HL-60 (cell line): ENCODE data around the gene IRS1.

Source experiments
- DNase-seq, 2 experiments: peaks; one replicate each; pipeline ENCODE4 v3.0.0-alpha.2; 2010 to 2020; ENCODE audit warnings: low read depth in 1 of 2, low spot score in 1 of 2
- H3K27ac ChIP-seq: fragments of 250-450 bp; sonication (Bioruptor Pico); replicated peaks from 2 replicates; pipeline ENCODE4 v1.5.1; 2020; ENCODE audit warnings: mild to moderate bottlenecking, moderate library complexity
- H3K27me3 ChIP-seq: fragments of 250-450 bp; sonication (Bioruptor Pico); 2 replicates; pipeline ENCODE4 v1.5.1; 2021; ENCODE audit warnings: mild to moderate bottlenecking, moderate library complexity; ENCODE audit not compliant: insufficient read depth, poor library complexity, severe bottlenecking
- H3K4me3 ChIP-seq: replicated peaks from 2 replicates; pipeline ENCODE4 v1.5.1; 2011; ENCODE audit warnings: mild to moderate bottlenecking, control low read depth, low read length; ENCODE audit not compliant: insufficient read depth
- GABPA ChIP-seq: IDR thresholded peaks from 2 replicates; pipeline ENCODE4 v1.6.1; 2012; ENCODE audit warnings: low read depth
- POLR2AphosphoS5 ChIP-seq: IDR thresholded peaks from 2 replicates; pipeline ENCODE4 v1.6.1; 2012; ENCODE audit warnings: low read depth
- SPI1 ChIP-seq: IDR thresholded peaks from 2 replicates; pipeline ENCODE4 v1.6.1; 2012; ENCODE audit warnings: low read depth, mild to moderate bottlenecking, borderline replicate concordance
- TF ChIP-seq, protein P1 (sequence below): IDR thresholded peaks from one replicate; pipeline ENCODE4 v1.5.1; 2011; ENCODE audit warnings: low read length, control low read depth, inconsistent platforms; ENCODE audit not compliant: insufficient read depth
- TF ChIP-seq, protein P2 (sequence below): IDR thresholded peaks from 2 replicates; pipeline ENCODE4 v1.6.1; 2012; ENCODE audit warnings: low read depth; ENCODE audit not compliant: insufficient replicate concordance

The IRS1 gene

DNA sequence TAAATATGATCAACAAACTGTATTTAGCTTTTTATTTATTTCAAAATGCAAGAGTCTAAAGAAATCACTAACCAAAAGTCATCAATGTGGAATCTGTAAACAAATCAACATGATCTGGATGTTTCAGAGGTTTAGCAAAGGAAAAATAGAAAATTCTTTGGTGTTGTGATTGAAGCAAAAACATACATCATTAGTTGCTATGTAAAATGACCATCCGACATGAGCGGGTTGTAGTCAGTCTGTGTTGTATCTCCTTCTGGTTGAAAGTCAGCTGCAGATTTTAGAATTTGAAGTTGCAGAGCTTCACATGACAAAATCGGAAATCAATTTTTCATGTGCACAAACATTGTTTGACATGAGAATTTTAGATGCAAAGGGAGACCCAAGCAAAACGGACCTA, 63.2 kb downstream of the IRS1 start:
- DNase-seq: no peak

DNA sequence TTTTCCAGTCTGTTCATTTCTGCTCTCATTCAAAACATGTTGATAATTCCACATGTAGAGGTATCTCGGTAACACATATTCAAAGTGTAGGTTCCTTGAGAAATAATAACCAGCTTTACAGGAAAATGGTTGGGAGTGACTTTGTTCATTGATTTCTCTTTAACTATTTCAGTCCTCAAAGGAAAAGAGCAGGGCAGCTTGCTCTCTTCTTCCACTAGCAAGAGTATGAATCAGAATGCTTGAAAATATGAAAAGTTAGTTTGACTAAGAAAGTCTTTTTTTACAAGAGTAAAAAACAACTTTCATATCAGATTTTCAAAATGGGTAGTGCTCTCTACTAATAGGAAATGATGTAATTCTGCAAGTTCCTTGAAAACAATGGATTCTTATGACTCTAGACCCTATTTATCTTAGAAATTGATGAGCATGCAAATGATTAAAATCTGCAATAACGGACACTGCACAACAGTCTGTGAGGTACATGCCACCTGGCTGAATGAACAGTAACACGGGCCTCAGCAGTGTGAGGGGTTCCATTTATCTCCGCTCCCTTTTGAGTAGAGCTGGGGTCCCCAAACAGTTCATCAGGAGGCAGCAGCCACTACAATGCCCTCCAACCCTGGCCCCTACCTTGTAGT, 65.6 kb downstream of the IRS1 start:
- no peak overlapping the region for H3K27ac ChIP-seq
- no peaks in the 10 kb centered on the region for H3K27me3 ChIP-seq
- no peak for DNase-seq
- TF ChIP-seq, protein P1, sequence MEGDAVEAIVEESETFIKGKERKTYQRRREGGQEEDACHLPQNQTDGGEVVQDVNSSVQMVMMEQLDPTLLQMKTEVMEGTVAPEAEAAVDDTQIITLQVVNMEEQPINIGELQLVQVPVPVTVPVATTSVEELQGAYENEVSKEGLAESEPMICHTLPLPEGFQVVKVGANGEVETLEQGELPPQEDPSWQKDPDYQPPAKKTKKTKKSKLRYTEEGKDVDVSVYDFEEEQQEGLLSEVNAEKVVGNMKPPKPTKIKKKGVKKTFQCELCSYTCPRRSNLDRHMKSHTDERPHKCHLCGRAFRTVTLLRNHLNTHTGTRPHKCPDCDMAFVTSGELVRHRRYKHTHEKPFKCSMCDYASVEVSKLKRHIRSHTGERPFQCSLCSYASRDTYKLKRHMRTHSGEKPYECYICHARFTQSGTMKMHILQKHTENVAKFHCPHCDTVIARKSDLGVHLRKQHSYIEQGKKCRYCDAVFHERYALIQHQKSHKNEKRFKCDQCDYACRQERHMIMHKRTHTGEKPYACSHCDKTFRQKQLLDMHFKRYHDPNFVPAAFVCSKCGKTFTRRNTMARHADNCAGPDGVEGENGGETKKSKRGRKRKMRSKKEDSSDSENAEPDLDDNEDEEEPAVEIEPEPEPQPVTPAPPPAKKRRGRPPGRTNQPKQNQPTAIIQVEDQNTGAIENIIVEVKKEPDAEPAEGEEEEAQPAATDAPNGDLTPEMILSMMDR: no peak
- TF ChIP-seq POLR2AphosphoS5 (no peak), GABPA (no peak), SPI1 (no peak)
- TF ChIP-seq, protein P2, sequence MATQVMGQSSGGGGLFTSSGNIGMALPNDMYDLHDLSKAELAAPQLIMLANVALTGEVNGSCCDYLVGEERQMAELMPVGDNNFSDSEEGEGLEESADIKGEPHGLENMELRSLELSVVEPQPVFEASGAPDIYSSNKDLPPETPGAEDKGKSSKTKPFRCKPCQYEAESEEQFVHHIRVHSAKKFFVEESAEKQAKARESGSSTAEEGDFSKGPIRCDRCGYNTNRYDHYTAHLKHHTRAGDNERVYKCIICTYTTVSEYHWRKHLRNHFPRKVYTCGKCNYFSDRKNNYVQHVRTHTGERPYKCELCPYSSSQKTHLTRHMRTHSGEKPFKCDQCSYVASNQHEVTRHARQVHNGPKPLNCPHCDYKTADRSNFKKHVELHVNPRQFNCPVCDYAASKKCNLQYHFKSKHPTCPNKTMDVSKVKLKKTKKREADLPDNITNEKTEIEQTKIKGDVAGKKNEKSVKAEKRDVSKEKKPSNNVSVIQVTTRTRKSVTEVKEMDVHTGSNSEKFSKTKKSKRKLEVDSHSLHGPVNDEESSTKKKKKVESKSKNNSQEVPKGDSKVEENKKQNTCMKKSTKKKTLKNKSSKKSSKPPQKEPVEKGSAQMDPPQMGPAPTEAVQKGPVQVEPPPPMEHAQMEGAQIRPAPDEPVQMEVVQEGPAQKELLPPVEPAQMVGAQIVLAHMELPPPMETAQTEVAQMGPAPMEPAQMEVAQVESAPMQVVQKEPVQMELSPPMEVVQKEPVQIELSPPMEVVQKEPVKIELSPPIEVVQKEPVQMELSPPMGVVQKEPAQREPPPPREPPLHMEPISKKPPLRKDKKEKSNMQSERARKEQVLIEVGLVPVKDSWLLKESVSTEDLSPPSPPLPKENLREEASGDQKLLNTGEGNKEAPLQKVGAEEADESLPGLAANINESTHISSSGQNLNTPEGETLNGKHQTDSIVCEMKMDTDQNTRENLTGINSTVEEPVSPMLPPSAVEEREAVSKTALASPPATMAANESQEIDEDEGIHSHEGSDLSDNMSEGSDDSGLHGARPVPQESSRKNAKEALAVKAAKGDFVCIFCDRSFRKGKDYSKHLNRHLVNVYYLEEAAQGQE: no peak
- no peak overlapping the region for H3K4me3 ChIP-seq

More for the DNA sequence above, 63.2 kb downstream of the IRS1 start:
- Histone ChIP-seq H3K4me3 (no peak overlapping the region), H3K27me3 (no peaks in the 10 kb centered on the region), H3K27ac (no peak overlapping the region)
- no peak for TF ChIP-seq SPI1

DNA sequence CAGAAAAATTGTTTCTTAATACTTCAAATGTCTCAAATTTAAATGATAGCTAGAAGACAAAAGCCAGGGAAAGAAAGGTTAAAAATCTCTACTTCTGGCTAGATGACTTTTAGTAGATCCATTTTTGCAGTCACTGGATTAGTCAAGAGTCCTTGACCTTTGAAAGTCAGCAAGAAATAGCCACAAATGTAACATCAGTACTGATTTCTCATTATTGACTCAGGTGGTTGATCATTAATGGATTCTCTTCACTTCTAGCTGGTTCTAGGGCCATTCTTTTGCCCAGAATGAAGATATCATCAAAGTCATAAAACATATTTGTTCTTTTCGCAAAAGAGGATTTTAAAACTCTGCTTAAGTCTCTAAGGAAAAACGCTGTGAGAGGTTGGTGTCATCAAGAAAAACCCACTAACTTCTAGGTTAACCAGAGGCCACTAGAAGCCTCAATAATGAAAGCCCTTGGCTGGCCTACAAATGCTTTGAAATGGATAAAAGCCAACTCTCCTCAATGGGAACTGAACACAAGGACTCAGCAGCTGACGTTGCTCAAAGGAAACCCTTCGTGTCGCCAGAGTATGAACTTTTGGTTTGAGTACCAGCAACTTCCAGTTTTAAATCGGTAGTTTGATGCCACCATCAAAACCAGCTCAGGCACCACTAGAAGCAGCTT, 66.3 kb downstream of the IRS1 start:
- no peak overlapping the region for H3K4me3 ChIP-seq
- TF ChIP-seq, protein P2: no peak
- TF ChIP-seq, protein P1: no peak
- TF ChIP-seq GABPA (no peak), POLR2AphosphoS5 (no peak), SPI1 (no peak)
- DNase-seq: no peak
- no peaks in the 10 kb centered on the region for H3K27me3 ChIP-seq
- H3K27ac ChIP-seq: no peak overlapping the region

DNA sequence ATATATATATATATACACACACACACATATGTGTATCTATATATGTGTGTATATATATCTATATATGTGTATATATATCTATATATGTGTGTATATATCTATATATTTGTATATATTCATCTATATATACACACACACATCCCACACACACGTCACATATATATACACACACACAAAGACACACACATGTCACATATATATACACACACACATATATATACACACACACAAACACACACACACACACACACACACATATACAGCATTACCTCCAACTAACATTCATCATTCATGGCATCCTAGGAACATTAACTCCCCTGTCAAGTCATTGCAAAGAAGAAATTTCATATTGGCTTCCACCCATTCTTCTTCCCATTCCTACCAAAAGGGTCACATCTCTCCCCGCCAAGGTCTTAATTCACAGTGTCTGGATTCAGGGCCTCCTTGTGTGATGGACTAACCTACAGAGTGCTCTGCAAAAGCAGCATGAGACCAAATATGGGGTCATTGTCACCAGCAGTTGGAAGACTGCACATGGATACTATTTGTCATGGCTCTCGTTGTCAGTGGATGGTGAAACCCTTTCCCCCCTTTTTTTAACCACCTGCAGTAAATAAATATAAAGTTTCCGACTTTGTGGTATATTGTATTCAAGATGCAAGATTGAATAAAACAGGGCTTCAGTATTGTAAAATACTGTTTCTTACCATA, 67.0 kb downstream of the IRS1 start:
- no peak for DNase-seq
- H3K27ac ChIP-seq: no peak overlapping the region
- H3K4me3 ChIP-seq: no peak overlapping the region
- H3K27me3 ChIP-seq: no peaks in the 10 kb centered on the region
- TF ChIP-seq GABPA (no peak), SPI1 (no peak), POLR2AphosphoS5 (no peak)
- TF ChIP-seq, protein P2: no peak
- TF ChIP-seq, protein P1: no peak
